ENCODE data around the gene TMED8. TPM values are rescaled to one million over a fixed set of nuclear protein-coding genes. Genes with fewer than 3 reads are reported as not detected.

The TMED8 gene
- total RNA-seq, 2 donors from 2014 or later = 20.5 to 27.6 TPM

GRCh38 chr14:77311217-77311616 is 65.7 kb downstream of the TMED8 start:
- Histone ChIP-seq H3K27me3 (ENCODE audit: control insufficient read depth, insufficient read depth, low read length, poor library complexity, severe bottlenecking) (no peaks in the 10 kb centered on the region), H3K9ac (ENCODE audit: extremely low read depth, low read length, poor library complexity, severe bottlenecking) (no peak overlapping the region), H3K27ac (ENCODE audit: low read depth, low read length) (no peak overlapping the region), H3K9me3 (ENCODE audit: control insufficient read depth, low read length) (no peaks in the 10 kb centered on the region), H3K4me3 (ENCODE audit: low read length) (no peak overlapping the region), H3K4me1 (ENCODE audit: control insufficient read depth, insufficient read depth, low read length) (peaks cover 33% of the 10 kb centered on the region), H3K36me3 (ENCODE audit: control insufficient read depth, insufficient read depth, low read length) (peaks cover 8% of the 10 kb centered on the region)
- no peak for DNase-seq
- Mint-ChIP-seq H3K4me3 (no peak overlapping the region), H3K27ac (peak overlapping the region; percentile 41), H3K36me3 (ENCODE audit: low read depth) (peaks cover 10% of the 10 kb centered on the region), H3K4me1 (peaks cover 59% of the 10 kb centered on the region), H3K9me3 (no peaks in the 10 kb centered on the region), H3K27me3 (ENCODE audit: insufficient read depth) (no peaks in the 10 kb centered on the region)
- WGBS, 2 experiments (ENCODE audit: insufficient coverage in 1 of 2, insufficient read length in 1 of 2) = 87 to 100% methylated on average over 1 of the region's 2 CpGs
- TF ChIP-seq CTCF (conservative IDR thresholded peaks at IDR 0.05) = no peak

GRCh38 chr14:77310026-77310425 is 66.9 kb downstream of the TMED8 start:
- Mint-ChIP-seq H3K4me1 (peaks cover 51% of the 10 kb centered on the region), H3K4me3 (no peak overlapping the region), H3K27me3 (ENCODE audit: insufficient read depth) (no peaks in the 10 kb centered on the region), H3K9me3 (no peaks in the 10 kb centered on the region), H3K27ac (peak overlapping the region; percentile 77), H3K36me3 (ENCODE audit: low read depth) (peaks cover 12% of the 10 kb centered on the region)
- H3K4me1 ChIP-seq (ENCODE audit: control insufficient read depth, insufficient read depth, low read length) = peaks cover 27% of the 10 kb centered on the region
- H3K4me3 ChIP-seq (ENCODE audit: low read length) = no peak overlapping the region
- no peak overlapping the region for H3K27ac ChIP-seq (ENCODE audit: low read depth, low read length)
- no peaks in the 10 kb centered on the region for H3K27me3 ChIP-seq (ENCODE audit: control insufficient read depth, insufficient read depth, low read length, poor library complexity, severe bottlenecking)
- peaks cover 15% of the 10 kb centered on the region for H3K36me3 ChIP-seq (ENCODE audit: control insufficient read depth, insufficient read depth, low read length)
- no peaks in the 10 kb centered on the region for H3K9me3 ChIP-seq (ENCODE audit: control insufficient read depth, low read length)
- no peak for DNase-seq
- 82 to 87% methylated on average over 3 to 4 of the region's 4 CpGs for WGBS, 2 experiments (ENCODE audit: insufficient coverage in 1 of 2, insufficient read length in 1 of 2)
- H3K9ac ChIP-seq (ENCODE audit: extremely low read depth, low read length, poor library complexity, severe bottlenecking) = no peak overlapping the region
- TF ChIP-seq CTCF (conservative IDR thresholded peaks at IDR 0.05) = no peak

- H3K27me3 Mint-ChIP-seq (ENCODE audit: insufficient read depth) = no peaks in the 10 kb centered on the region
- H3K4me1 Mint-ChIP-seq = peaks cover 42% of the 10 kb centered on the region
- no peak overlapping the region for H3K4me3 ChIP-seq (ENCODE audit: low read length)
Observed at GRCh38 chr14:77309131-77309530, 67.8 kb downstream of the TMED8 start.

More at GRCh38 chr14:77309131-77309530, 67.8 kb downstream of the TMED8 start:
- peaks cover 18% of the 10 kb centered on the region for H3K4me1 ChIP-seq (ENCODE audit: control insufficient read depth, insufficient read depth, low read length)
- TF ChIP-seq CTCF (conservative IDR thresholded peaks at IDR 0.05) = no peak
- H3K27me3 ChIP-seq (ENCODE audit: control insufficient read depth, insufficient read depth, low read length, poor library complexity, severe bottlenecking) = no peaks in the 10 kb centered on the region
- Mint-ChIP-seq H3K4me3 (no peak overlapping the region), H3K9me3 (no peaks in the 10 kb centered on the region), H3K27ac (no peak overlapping the region), H3K36me3 (ENCODE audit: low read depth) (peaks cover 12% of the 10 kb centered on the region)
- peaks cover 24% of the 10 kb centered on the region for H3K36me3 ChIP-seq (ENCODE audit: control insufficient read depth, insufficient read depth, low read length)
- no peaks in the 10 kb centered on the region for H3K9me3 ChIP-seq (ENCODE audit: control insufficient read depth, low read length)
- H3K9ac ChIP-seq (ENCODE audit: extremely low read depth, low read length, poor library complexity, severe bottlenecking) = no peak overlapping the region
- H3K27ac ChIP-seq (ENCODE audit: low read depth, low read length) = no peak overlapping the region
- DNase-seq = no peak
- whole genome bisulfite sequencing, 2 experiments (ENCODE audit: insufficient coverage in 1 of 2, insufficient read length in 1 of 2) = 98 to 100% methylated on average over 2 to 4 of the region's 4 CpGs
